Endothelial cell of umbilical vein (primary cell): ENCODE results near the gene ITIH4. TPM values are rescaled to one million over a fixed set of nuclear protein-coding genes. Genes with fewer than 3 reads are reported as not detected.

Source experiments
- BruUV-seq: library from RNA; stranded (reverse); fragments of 400-500 nt; replicated peaks from 2 replicates; lab custom pipeline; 2021; lab: Mats Ljungman, UMichigan
- CTCF ChIA-PET: fragments of 300-600, 350-600 bp; sonication (Branson Sonifier 250); formaldehyde crosslinking; loops from one replicate; lab custom pipeline; 2021; ENCODE audit warnings: antibody characterized with exemption, inconsistent platforms; lab: Charles Lee
- POLR2A ChIA-PET: fragments of 300-600, 350-600 bp; sonication (Branson Sonifier 250); formaldehyde crosslinking; loops from one replicate; lab custom pipeline; 2021; ENCODE audit warnings: antibody characterized with exemption, inconsistent platforms; lab: Charles Lee
- DNase-seq: peaks from one replicate; pipeline ENCODE4 v3.0.0-alpha.2; 2011; ENCODE audit warnings: low read depth, low spot score
- FAIRE-seq: peaks from 2 replicates; lab custom pipeline; 2011; peaks lifted over from hg19 to GRCh38; lab: Jason Lieb, UNC
- H2AFZ ChIP-seq: 2 replicates; pipeline ENCODE4 v1.6.0; 2012; ENCODE audit warnings: low read depth, low read length, control low read depth, inconsistent platforms
- H3K27ac ChIP-seq: 2 replicates; pipeline ENCODE4 v1.5.1; 2011; ENCODE audit warnings: low read depth, mild to moderate bottlenecking, control low read depth, low read length, moderate library complexity; ENCODE audit not compliant: insufficient read depth
- H3K27me3 ChIP-seq, 2 experiments: 2 replicates each; pipeline versions ENCODE4 v1.6.0 to v1.6.1; 2011; ENCODE audit warnings: low read length in 2 of 2, mixed read lengths in 1 of 2; ENCODE audit not compliant: control insufficient read depth in 2 of 2, insufficient read depth in 2 of 2
- H3K36me3 ChIP-seq, 2 experiments: 2 replicates in 1 of 2; 3 replicates in 1 of 2; pipeline ENCODE4 v1.5.1; 2011; ENCODE audit warnings: low read length in 2 of 2, mild to moderate bottlenecking in 1 of 2, moderate library complexity in 1 of 2; ENCODE audit not compliant: control insufficient read depth in 2 of 2, insufficient read depth in 2 of 2; ENCODE audit errors: extremely low read depth in 1 of 2
- H3K4me1 ChIP-seq: 3 replicates; pipeline ENCODE4 v1.5.1; 2011; ENCODE audit warnings: mild to moderate bottlenecking, low read length; ENCODE audit not compliant: control insufficient read depth, insufficient read depth; ENCODE audit errors: extremely low read depth
- H3K4me2 ChIP-seq: 2 replicates; pipeline ENCODE4 v1.6.1; 2011; ENCODE audit warnings: low read length, control low read depth, mixed read lengths; ENCODE audit not compliant: insufficient read depth
- H3K4me3 ChIP-seq, 3 experiments: fragments of 200-600 bp in 1 of 3; sonication (generic), shearing (Covaris generic) in 1 of 3; replicated peaks in 1 of 3; 2 replicates each; pipeline ENCODE4 v1.5.1; 2011 to 2016; ENCODE audit warnings: control low read depth in 3 of 3, low read length in 3 of 3, mild to moderate bottlenecking in 2 of 3, inconsistent platforms in 1 of 3, low read depth in 1 of 3, moderate library complexity in 1 of 3; ENCODE audit not compliant: insufficient read depth in 1 of 3
- H3K79me2 ChIP-seq: 2 replicates; pipeline ENCODE4 v1.6.0; 2012; ENCODE audit warnings: low read length, inconsistent platforms; ENCODE audit not compliant: control insufficient read depth, insufficient read depth
- H3K9ac ChIP-seq: replicated peaks from 2 replicates; pipeline ENCODE3; 2011; ENCODE audit warnings: low read length, control low read depth; ENCODE audit not compliant: insufficient read depth; ENCODE audit errors: extremely low read depth
- H3K9me1 ChIP-seq: replicated peaks from 3 replicates; pipeline ENCODE4 v1.6.0; 2011; ENCODE audit warnings: mild to moderate bottlenecking, low read length; ENCODE audit not compliant: control insufficient read depth, insufficient read depth; ENCODE audit errors: extremely low read depth
- H3K9me3 ChIP-seq: replicated peaks from 2 replicates; pipeline ENCODE4 v1.5.1; 2012; ENCODE audit warnings: low read length, inconsistent platforms; ENCODE audit not compliant: control insufficient read depth, insufficient read depth
- H4K20me1 ChIP-seq: replicated peaks from 2 replicates; pipeline ENCODE3; 2011; ENCODE audit warnings: mild to moderate bottlenecking, low read length; ENCODE audit not compliant: control insufficient read depth, insufficient read depth; ENCODE audit errors: extremely low read depth
- EZH2 ChIP-seq: IDR thresholded peaks from 2 replicates; pipeline ENCODE4 v1.6.1; 2012; ENCODE audit warnings: borderline replicate concordance, low read depth, mild to moderate bottlenecking, moderate library complexity, low read length, inconsistent platforms; ENCODE audit not compliant: severe bottlenecking
- FOS ChIP-seq: IDR thresholded peaks from 2 replicates; pipeline ENCODE4 v1.6.1; 2011; ENCODE audit warnings: mild to moderate bottlenecking, low read length, moderate library complexity, borderline replicate concordance; ENCODE audit not compliant: insufficient read depth
- GATA2 ChIP-seq: IDR thresholded peaks from 2 replicates; pipeline ENCODE4 v1.7.0; 2011; ENCODE audit warnings: low read depth, mild to moderate bottlenecking, moderate library complexity, mixed read lengths, low read length; ENCODE audit not compliant: insufficient read length, insufficient read depth
- JUN ChIP-seq: IDR thresholded peaks from 2 replicates; pipeline ENCODE4 v1.6.1; 2011; ENCODE audit warnings: borderline replicate concordance, low read depth; ENCODE audit not compliant: insufficient read length, insufficient read depth
- MYC ChIP-seq: IDR thresholded peaks from one replicate; pipeline ENCODE4 v1.6.1; 2011; ENCODE audit warnings: mild to moderate bottlenecking, low read depth, low read length
- POLR2A ChIP-seq: IDR thresholded peaks from 2 replicates; pipeline ENCODE4 v1.6.1; 2012; ENCODE audit warnings: low read depth, mild to moderate bottlenecking, control low read depth, low read length
- POLR2AphosphoS5 ChIP-seq: IDR thresholded peaks from 2 replicates; pipeline ENCODE4 v1.6.1; 2012; ENCODE audit warnings: low read depth, mild to moderate bottlenecking, control low read depth, low read length, moderate library complexity; ENCODE audit not compliant: insufficient read depth
- dilution Hi-C: fragments of 300-500 bp; cut with MboI; formaldehyde crosslinking; loops from one replicate; pipeline ENCODE4 v1.15.0; 2019; ENCODE audit warnings: low sequenced_read_pairs; ENCODE audit not compliant: extremely low pct_ligation_motif_present
- intact Hi-C: fragments of 100-400 bp; cut with micrococcal nuclease; formaldehyde crosslinking; loops from one replicate; pipeline ENCODE4 v1.10.0; 2022
- polyA plus RNA-seq, 4 experiments: library from polyadenylated mRNA; depleted of rRNA in 3 of 4; stranded (reverse) in 3 of 4; unstranded in 1 of 4; fragments of >200 nt; gene quantifications; 2 replicates each; pipeline versions ENCODE4 v1.2.1 to v1.2.3, GENCODE V29; 2011 to 2012; ENCODE audit warnings: missing spikeins in 1 of 4
- total RNA-seq: library from RNA; stranded (reverse); gene quantifications from 2 replicates; pipeline ENCODE4 v1.2.3, GENCODE V29; 2021
- TF ChIP-seq, protein P1 (sequence below): IDR thresholded peaks from 2 replicates; pipeline ENCODE4 v1.6.1; 2011; ENCODE audit not compliant: insufficient read depth, insufficient read length
- TF ChIP-seq, protein P2 (sequence below), 2 donors: IDR thresholded peaks; 1 replicate in 1 of 2; 2 replicates in 1 of 2; pipeline ENCODE4 v1.5.1; 2011; ENCODE audit warnings: low read length in 2 of 2, mild to moderate bottlenecking in 2 of 2, moderate library complexity in 2 of 2, control low read depth in 1 of 2, inconsistent platforms in 1 of 2, low read depth in 1 of 2; ENCODE audit not compliant: insufficient read depth in 1 of 2; ENCODE audit errors: extremely low read depth in 1 of 2

ITIH4 gene
- total and polyA plus RNA-seq, 2 donors (not counting 3 experiments of a cell fraction or from before 2014, with no cell fraction given): 0.17 to 2.4 TPM

GRCh38 chr3:52771334-52771681, 59.2 kb downstream of the ITIH4 start:
- BruUV-seq: TSS peak; percentile 97
- H3K9ac ChIP-seq: peak overlapping the region; percentile 67
- DNase-seq (no peak), FAIRE-seq (no peak)
- TF ChIP-seq POLR2A (no peak), MYC (no peak), EZH2 (no peak), POLR2AphosphoS5 (no peak), JUN (no peak), GATA2 (no peak), FOS (no peak)
- TF ChIP-seq, protein P1, sequence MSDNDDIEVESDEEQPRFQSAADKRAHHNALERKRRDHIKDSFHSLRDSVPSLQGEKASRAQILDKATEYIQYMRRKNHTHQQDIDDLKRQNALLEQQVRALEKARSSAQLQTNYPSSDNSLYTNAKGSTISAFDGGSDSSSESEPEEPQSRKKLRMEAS: no peak
- TF ChIP-seq, protein P2, sequence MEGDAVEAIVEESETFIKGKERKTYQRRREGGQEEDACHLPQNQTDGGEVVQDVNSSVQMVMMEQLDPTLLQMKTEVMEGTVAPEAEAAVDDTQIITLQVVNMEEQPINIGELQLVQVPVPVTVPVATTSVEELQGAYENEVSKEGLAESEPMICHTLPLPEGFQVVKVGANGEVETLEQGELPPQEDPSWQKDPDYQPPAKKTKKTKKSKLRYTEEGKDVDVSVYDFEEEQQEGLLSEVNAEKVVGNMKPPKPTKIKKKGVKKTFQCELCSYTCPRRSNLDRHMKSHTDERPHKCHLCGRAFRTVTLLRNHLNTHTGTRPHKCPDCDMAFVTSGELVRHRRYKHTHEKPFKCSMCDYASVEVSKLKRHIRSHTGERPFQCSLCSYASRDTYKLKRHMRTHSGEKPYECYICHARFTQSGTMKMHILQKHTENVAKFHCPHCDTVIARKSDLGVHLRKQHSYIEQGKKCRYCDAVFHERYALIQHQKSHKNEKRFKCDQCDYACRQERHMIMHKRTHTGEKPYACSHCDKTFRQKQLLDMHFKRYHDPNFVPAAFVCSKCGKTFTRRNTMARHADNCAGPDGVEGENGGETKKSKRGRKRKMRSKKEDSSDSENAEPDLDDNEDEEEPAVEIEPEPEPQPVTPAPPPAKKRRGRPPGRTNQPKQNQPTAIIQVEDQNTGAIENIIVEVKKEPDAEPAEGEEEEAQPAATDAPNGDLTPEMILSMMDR (IDR thresholded peaks at IDR 0.05; ENCODE audit: extremely low read depth in 1 of 2, insufficient read depth in 1 of 2, low read depth in 1 of 2, low read length in 2 of 2): no peak
- no peaks in the 10 kb centered on the region for H3K9me3 ChIP-seq
- H3K79me2 ChIP-seq: peaks cover 13% of the 10 kb centered on the region
- H3K9me1 ChIP-seq: no peaks in the 10 kb centered on the region
- CTCF ChIA-PET: interaction anchor here (0.7 to 1.6 kb wide), 2 partner anchors 9 to 49 kb away, joined by 4 to 11 read pairs; no protein-coding TSS in a partner anchor
- no peaks in the 10 kb centered on the region for H3K27me3 ChIP-seq
- H2AFZ ChIP-seq: peak overlapping the region; percentile 91
- peak overlapping the region; percentile 74 for H3K4me2 ChIP-seq
- peaks cover 0 to 3% of the 10 kb centered on the region in 2 experiments for H3K36me3 ChIP-seq
- peak overlapping the region; percentile 54 for H3K27ac ChIP-seq
- POLR2A ChIA-PET: no interaction called here
- intact Hi-C loops (no loop called here), dilution Hi-C loops (no loop called here)
- no peaks in the 10 kb centered on the region for H4K20me1 ChIP-seq
- peaks cover 12% of the 10 kb centered on the region for H3K4me1 ChIP-seq
- H3K4me3 ChIP-seq: peak overlapping the region; percentile 34 to 81 (median 73)
